Mucosa of descending colon (tissue), 3 donors: Measurements from ENCODE around the gene KLHL30. TPM values are rescaled to one million over a fixed set of nuclear protein-coding genes. Genes with fewer than 3 reads are reported as not detected.

Source experiments
- ATAC-seq: fragments of 200-7000 bp; cut with Tn5 transposase; one replicate; pipeline ENCODE4 v1.9.1; 2020; ENCODE audit warnings: mild to moderate bottlenecking, moderate library complexity
- DNase-seq, 3 donors: peaks; one replicate each; pipeline ENCODE4 v3.0.0-alpha.2; 2020
- H3K36me3 ChIP-seq: fragments of 200-600 bp; one replicate; pipeline ENCODE4 v1.8.0; 2021; ENCODE audit warnings: low read depth, mild to moderate bottlenecking
- H3K4me1 ChIP-seq: fragments of 200-600 bp; one replicate; pipeline ENCODE4 v1.8.0; 2021; ENCODE audit warnings: low read depth, mild to moderate bottlenecking
- H3K4me3 ChIP-seq: fragments of 200-600 bp; one replicate; pipeline ENCODE4 v1.8.0; 2021; ENCODE audit warnings: mild to moderate bottlenecking
- H3K9me3 ChIP-seq: fragments of 200-600 bp; one replicate; pipeline ENCODE4 v1.8.0; 2021; ENCODE audit warnings: mild to moderate bottlenecking
- intact Hi-C, 2 donors: fragments of 100-400 bp; cut with DNase I in 1 of 2; cut with micrococcal nuclease in 1 of 2; formaldehyde crosslinking; loops; one replicate each; pipeline versions ENCODE4 v1.11.0 to v1.11.1; 2022; cut with DNase I, micrococcal nuclease
- total RNA-seq, 3 donors: library from RNA; stranded (reverse); fragmentation: NEBNext Ultra II Directional in 2 of 3; extraction: Animal tissue kit (Norgen Biotek cat#: 25700) in 2 of 3; gene quantifications; one replicate each; pipeline versions ENCODE4 v1.2.1 to v1.2.4, GENCODE V29; 2021 to 2023
- TF ChIP-seq, protein P1 (sequence below): fragments of 200-600 bp; IDR thresholded peaks from one replicate; pipeline ENCODE4 v1.8.0; 2022; ENCODE audit warnings: antibody characterized with exemption, mild to moderate bottlenecking
- donor health status: DM: no; HTN: no; CAD: no; lungs with moderate emphysema.
- donor health status: DM: no; HTN: no; CAD: no.
- donor health status: DM: no; HTN: yes; CAD: no.

KLHL30 gene
- total RNA-seq, 3 donors from 2014 or later = 0.17 to 1.1 (median 0.24) TPM

DNA sequence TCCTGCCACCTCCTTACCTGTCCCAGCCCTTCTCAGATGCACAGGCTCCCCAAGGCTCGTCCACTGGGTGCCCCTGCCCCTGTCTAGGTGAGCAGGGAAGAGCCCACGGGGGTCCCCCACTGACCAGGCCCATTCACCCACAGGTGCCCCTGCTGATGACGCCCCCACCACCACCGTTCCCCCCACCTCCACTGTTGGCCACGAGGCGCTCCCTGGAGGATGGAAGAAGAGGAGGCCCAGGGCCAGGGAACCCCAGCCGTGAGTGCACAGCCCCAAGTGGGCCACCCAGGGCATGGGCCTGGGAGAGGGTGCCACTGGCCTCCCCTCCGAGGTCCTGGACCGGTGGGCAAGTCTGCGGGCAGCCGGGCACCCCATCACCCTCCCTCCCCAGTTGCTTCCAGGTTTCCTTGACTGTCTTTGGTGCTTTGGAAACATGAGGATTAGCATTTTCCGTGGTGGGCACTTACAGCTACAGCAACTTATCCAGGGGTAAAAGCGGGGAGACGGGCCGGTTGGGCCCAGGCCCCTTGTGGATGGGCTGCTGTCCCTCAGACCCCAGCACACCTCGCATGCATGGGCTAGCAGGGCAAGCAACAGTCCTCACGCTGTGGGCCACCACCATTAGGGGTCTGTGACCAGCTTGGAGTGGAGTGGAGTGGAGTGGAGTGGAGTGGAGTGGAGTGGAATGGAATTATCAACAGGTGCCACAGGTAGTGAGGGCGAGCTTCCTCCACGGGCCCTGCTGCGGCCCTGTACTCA is 13.2 kb upstream of the KLHL30 start:
- Histone ChIP-seq H3K4me1 (no peaks in the 10 kb centered on the region), H3K9me3 (no peaks in the 10 kb centered on the region), H3K4me3 (no peak overlapping the region), H3K36me3 (no peaks in the 10 kb centered on the region)
- intact Hi-C loops = no loop called here
- DNase-seq (peak in 2 of 3 donors; percentile 11 to 32), ATAC-seq (no peak)
- TF ChIP-seq, protein P1, sequence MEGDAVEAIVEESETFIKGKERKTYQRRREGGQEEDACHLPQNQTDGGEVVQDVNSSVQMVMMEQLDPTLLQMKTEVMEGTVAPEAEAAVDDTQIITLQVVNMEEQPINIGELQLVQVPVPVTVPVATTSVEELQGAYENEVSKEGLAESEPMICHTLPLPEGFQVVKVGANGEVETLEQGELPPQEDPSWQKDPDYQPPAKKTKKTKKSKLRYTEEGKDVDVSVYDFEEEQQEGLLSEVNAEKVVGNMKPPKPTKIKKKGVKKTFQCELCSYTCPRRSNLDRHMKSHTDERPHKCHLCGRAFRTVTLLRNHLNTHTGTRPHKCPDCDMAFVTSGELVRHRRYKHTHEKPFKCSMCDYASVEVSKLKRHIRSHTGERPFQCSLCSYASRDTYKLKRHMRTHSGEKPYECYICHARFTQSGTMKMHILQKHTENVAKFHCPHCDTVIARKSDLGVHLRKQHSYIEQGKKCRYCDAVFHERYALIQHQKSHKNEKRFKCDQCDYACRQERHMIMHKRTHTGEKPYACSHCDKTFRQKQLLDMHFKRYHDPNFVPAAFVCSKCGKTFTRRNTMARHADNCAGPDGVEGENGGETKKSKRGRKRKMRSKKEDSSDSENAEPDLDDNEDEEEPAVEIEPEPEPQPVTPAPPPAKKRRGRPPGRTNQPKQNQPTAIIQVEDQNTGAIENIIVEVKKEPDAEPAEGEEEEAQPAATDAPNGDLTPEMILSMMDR = no peak

DNA sequence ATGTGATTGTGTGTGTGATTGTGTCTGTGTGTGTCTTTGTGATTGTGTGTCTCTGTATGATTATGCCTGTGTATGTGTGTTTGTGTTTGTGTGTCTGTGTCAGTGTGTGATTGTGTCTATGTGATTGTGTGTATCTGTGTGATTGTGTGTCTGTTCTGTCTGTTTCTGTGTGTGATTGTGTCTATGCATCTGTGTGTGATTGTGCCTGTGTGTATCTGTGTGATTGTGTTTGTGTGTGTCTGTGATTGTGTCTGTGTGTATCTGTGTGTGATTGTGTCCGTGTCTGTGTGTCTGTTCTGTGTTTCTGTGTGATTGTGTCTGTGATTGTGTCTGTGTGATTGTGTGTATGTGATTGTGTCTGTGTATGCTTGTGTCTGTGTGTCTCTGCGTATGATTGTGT is 12.1 kb upstream of the KLHL30 start:
- DNase-seq = no peak
- H3K9me3 ChIP-seq = no peaks in the 10 kb centered on the region
- no peaks in the 10 kb centered on the region for H3K4me1 ChIP-seq
- intact Hi-C loops = no loop called here
- TF ChIP-seq, protein P1 = no peak
- no peak for ATAC-seq
- no peak overlapping the region for H3K4me3 ChIP-seq
- H3K36me3 ChIP-seq = no peaks in the 10 kb centered on the region

DNA sequence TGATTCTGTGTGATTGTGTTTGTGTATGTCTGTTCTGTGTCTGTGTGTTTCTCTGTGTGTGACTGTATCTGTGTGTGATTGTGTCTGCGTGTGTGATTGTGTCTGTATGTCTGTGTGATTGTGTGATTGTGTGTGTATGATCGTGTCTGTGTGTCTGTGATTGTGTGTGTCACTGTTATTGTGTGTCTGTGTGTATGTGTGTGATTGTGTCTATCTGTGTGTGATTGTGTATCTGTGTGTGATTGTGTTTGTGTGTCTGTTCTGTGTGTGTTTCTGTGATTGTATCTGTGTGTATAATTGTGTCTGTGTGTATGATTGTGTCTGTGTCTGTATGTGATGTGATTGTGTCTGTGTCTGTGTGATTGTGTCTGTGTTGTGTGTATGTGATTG is 11.7 kb upstream of the KLHL30 start:
- TF ChIP-seq, protein P1 = no peak
- DNase-seq (no peak), ATAC-seq (no peak)
- no peaks in the 10 kb centered on the region for H3K9me3 ChIP-seq
- H3K36me3 ChIP-seq = no peaks in the 10 kb centered on the region
- no peaks in the 10 kb centered on the region for H3K4me1 ChIP-seq
- H3K4me3 ChIP-seq = no peak overlapping the region
- intact Hi-C loops = no loop called here

GRCh38 chr2:238127165-238128060 is 11.1 kb upstream of the KLHL30 start:
- DNase-seq (peak; percentile 22 to 60 (median 34)), ATAC-seq (peak; percentile 59)
- intact Hi-C loops = no loop called here
- no peak overlapping the region for H3K4me3 ChIP-seq
- no peaks in the 10 kb centered on the region for H3K9me3 ChIP-seq
- no peaks in the 10 kb centered on the region for H3K36me3 ChIP-seq
- H3K4me1 ChIP-seq = no peaks in the 10 kb centered on the region
- TF ChIP-seq, protein P1 = no peak

GRCh38 chr2:238128061-238128440 is 10.4 kb upstream of the KLHL30 start:
- Histone ChIP-seq H3K9me3 (no peaks in the 10 kb centered on the region), H3K36me3 (no peaks in the 10 kb centered on the region), H3K4me1 (no peaks in the 10 kb centered on the region), H3K4me3 (no peak overlapping the region)
- ATAC-seq (no peak), DNase-seq (no peak)
- intact Hi-C loops = no loop called here
- TF ChIP-seq, protein P1 = no peak
